HG03354 (cell line): ENCODE results near the gene APOL2.
A peak's percentile ranks its signal among the peaks of the same experiment; 100 is the strongest.
"Not testable (repeated sequence)": the region's sequence is repeated elsewhere in the genome, so short reads cannot be mapped to it uniquely, and the experiment has no call there.

Experiments
- ATAC-seq: cut with Tn5 transposase; IDR thresholded peaks from one replicate; pipeline ENCODE4 v1.9.1; 2021; ENCODE audit warnings: mild to moderate bottlenecking; ENCODE audit not compliant: unreplicated experiment, poor library complexity, severe bottlenecking

Gene APOL2

GRCh38 chr22:36225333-36225922 lies 13.9 kb downstream of the APOL2 start:
- no peak for ATAC-seq

GRCh38 chr22:36224245-36224644 lies 15.1 kb downstream of the APOL2 start:
- ATAC-seq, result no peak

GRCh38 chr22:36223504-36223903 lies 15.8 kb downstream of the APOL2 start:
- no peak for ATAC-seq

- ATAC-seq, result no peak
Measured at GRCh38 chr22:36222887-36223450, 16.4 kb downstream of the APOL2 start.

GRCh38 chr22:36221799-36222751 lies 17.3 kb downstream of the APOL2 start:
- ATAC-seq, result peak; percentile 55

GRCh38 chr22:36220451-36220921 lies 18.8 kb downstream of the APOL2 start:
- no peak for ATAC-seq

- no peak for ATAC-seq
Measured at GRCh38 chr22:36218648-36219193, 20.6 kb downstream of the APOL2 start.

- ATAC-seq, result no peak
Measured at GRCh38 chr22:36215981-36216380, 23.3 kb downstream of the APOL2 start.

- ATAC-seq, result no peak
Measured at GRCh38 chr22:36213586-36213985, 25.7 kb downstream of the APOL2 start.

GRCh38 chr22:36212901-36213300 lies 26.4 kb downstream of the APOL2 start:
- ATAC-seq, result no peak

GRCh38 chr22:36211237-36211861 lies 28.0 kb downstream of the APOL2 start:
- ATAC-seq, result no peak

GRCh38 chr22:36210224-36210623 lies 29.1 kb downstream of the APOL2 start:
- no peak for ATAC-seq

GRCh38 chr22:36209488-36209908 lies 29.8 kb downstream of the APOL2 start:
- ATAC-seq, result not testable (repeated sequence)

- no peak for ATAC-seq
Measured at GRCh38 chr22:36208914-36209313, 30.4 kb downstream of the APOL2 start.

GRCh38 chr22:36208162-36208765 lies 31.1 kb downstream of the APOL2 start:
- ATAC-seq, result no peak

GRCh38 chr22:36206255-36206654 lies 33.1 kb downstream of the APOL2 start:
- no peak for ATAC-seq

- ATAC-seq, result not testable (repeated sequence)
Measured at GRCh38 chr22:36205573-36205972, 33.8 kb downstream of the APOL2 start.

GRCh38 chr22:36204632-36205015 lies 34.7 kb downstream of the APOL2 start:
- no peak for ATAC-seq

GRCh38 chr22:36204001-36204631 lies 35.2 kb downstream of the APOL2 start:
- no peak for ATAC-seq
